IPS-18a (cell line): ENCODE measurements around the gene OR4C15.

Source experiments
- H3K27ac ChIP-seq: one replicate; pipeline ENCODE4 v1.5.1; 2013; ENCODE audit warnings: low read length
- H3K27me3 ChIP-seq: one replicate; pipeline ENCODE4 v1.6.1; 2013; ENCODE audit warnings: mild to moderate bottlenecking, low read length; ENCODE audit not compliant: control insufficient read depth, insufficient read depth
- H3K36me3 ChIP-seq: one replicate; pipeline ENCODE4 v1.6.1; 2013; ENCODE audit warnings: low read depth, low read length; ENCODE audit not compliant: control insufficient read depth
- H3K4me1 ChIP-seq: one replicate; pipeline ENCODE4 v1.6.1; 2013; ENCODE audit warnings: low read depth, low read length; ENCODE audit not compliant: control insufficient read depth
- H3K4me3 ChIP-seq: one replicate; pipeline ENCODE4 v1.5.1; 2013; ENCODE audit warnings: low read length
- H3K9ac ChIP-seq: one replicate; pipeline ENCODE4 v1.6.1; 2013; ENCODE audit warnings: mild to moderate bottlenecking, low read length, moderate library complexity
- H3K9me3 ChIP-seq: one replicate; pipeline ENCODE4 v1.6.1; 2013; ENCODE audit warnings: low read depth, low read length; ENCODE audit not compliant: control insufficient read depth

OR4C15 gene

DNA sequence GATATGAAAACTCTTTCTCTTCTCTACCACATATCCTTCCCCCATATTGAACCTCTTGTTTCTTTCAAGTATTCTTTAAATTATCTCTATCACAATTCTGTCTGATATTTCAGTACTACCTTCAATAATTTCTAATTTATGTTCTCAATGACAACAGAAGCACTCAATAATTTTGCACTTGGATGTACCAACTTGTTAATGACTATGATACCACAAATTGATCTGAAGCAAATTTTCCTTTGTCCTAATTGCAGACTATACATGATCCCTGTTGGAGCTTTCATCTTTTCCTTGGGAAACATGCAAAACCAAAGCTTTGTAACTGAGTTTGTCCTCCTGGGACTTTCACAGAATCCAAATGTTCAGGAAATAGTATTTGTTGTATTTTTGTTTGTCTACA lies at the start of gene OR4C15:
OR4C15 (plus strand) TSS at position 301 of the 400 bp plus-strand sequence; CDS start at position 301, 0 bp downstream.
- H3K9ac ChIP-seq, result no peak within 1 kb of the TSS
- H3K36me3 ChIP-seq, result no peaks in the 10 kb centered on the region
- H3K9me3 ChIP-seq, result peaks cover 71% of the 10 kb centered on the region
- H3K27ac ChIP-seq, result no peak within 1 kb of the TSS
- no peaks in the 10 kb centered on the region for H3K4me1 ChIP-seq
- H3K27me3 ChIP-seq, result no peaks in the 10 kb centered on the region
- no peak within 1 kb of the TSS for H3K4me3 ChIP-seq

DNA sequence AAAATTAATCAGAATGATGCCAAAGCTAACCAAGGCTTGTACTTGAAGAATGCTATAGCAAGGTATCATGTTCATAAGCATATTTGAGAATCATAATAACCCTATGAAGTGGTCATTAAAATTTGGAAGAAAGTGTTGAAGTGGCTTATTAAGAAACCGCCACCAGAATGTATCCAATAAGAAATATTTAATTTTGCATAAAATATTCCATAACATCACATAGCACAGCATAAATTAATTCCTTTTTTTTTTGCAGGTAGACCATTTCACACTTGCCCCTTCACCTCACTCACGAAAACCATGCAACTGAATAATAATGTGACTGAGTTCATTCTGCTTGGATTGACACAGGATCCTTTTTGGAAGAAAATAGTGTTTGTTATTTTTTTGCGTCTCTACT lies 17.6 kb downstream of the OR4C15 start, which contains the start of gene OR4C16:
OR4C16 (plus strand) TSS at position 301 of the 400 bp plus-strand sequence; CDS start at position 301, 0 bp downstream.
- H3K9me3 ChIP-seq, result peaks cover 60% of the 10 kb centered on the region
- no peak within 1 kb of the TSS for H3K9ac ChIP-seq

DNA sequence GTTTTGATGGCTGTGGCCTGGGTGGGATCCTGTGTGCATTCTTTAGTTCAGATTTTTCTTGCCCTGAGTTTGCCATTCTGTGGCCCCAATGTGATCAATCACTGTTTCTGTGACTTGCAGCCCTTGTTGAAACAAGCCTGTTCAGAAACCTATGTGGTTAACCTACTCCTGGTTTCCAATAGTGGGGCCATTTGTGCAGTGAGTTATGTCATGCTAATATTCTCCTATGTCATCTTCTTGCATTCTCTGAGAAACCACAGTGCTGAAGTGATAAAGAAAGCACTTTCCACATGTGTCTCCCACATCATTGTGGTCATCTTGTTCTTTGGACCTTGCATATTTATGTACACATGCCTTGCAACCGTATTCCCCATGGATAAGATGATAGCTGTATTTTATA lies 18.3 kb downstream of the OR4C15 start:
- Histone ChIP-seq H3K36me3 (no peaks in the 10 kb centered on the region), H3K27me3 (no peaks in the 10 kb centered on the region), H3K9ac (no peak overlapping the region), H3K4me3 (no peak overlapping the region), H3K27ac (no peak overlapping the region), H3K4me1 (no peaks in the 10 kb centered on the region), H3K9me3 (peaks cover 66% of the 10 kb centered on the region)

More for the DNA sequence above, 17.6 kb downstream of the OR4C15 start, which contains the start of gene OR4C16:
- H3K4me1 ChIP-seq, result no peaks in the 10 kb centered on the region
- no peaks in the 10 kb centered on the region for H3K27me3 ChIP-seq
- no peaks in the 10 kb centered on the region for H3K36me3 ChIP-seq
- H3K4me3 ChIP-seq, result no peak within 1 kb of the TSS
- no peak within 1 kb of the TSS for H3K27ac ChIP-seq
